Astrocyte of the spinal cord (primary cell): Measurements from ENCODE around the gene MTURN.

Experiments
- DNase-seq: peaks from one replicate; pipeline ENCODE4 v3.0.0; 2011; ENCODE audit warnings: low read depth, low spot score
- H3K4me3 ChIP-seq: 2 replicates; pipeline ENCODE4 v1.5.1; 2011; ENCODE audit warnings: low read depth, mild to moderate bottlenecking, low read length, moderate library complexity
- in situ Hi-C: cut with HindIII; loops from 2 replicates; pipeline ENCODE4 v1.10.0; 2017; ENCODE audit warnings: low sequenced_read_pairs
- TF ChIP-seq, protein P1 (sequence below): IDR thresholded peaks from 2 replicates; pipeline ENCODE4 v1.5.1; 2012; ENCODE audit warnings: low read depth, mild to moderate bottlenecking, low read length, inconsistent platforms

MTURN gene

DNA sequence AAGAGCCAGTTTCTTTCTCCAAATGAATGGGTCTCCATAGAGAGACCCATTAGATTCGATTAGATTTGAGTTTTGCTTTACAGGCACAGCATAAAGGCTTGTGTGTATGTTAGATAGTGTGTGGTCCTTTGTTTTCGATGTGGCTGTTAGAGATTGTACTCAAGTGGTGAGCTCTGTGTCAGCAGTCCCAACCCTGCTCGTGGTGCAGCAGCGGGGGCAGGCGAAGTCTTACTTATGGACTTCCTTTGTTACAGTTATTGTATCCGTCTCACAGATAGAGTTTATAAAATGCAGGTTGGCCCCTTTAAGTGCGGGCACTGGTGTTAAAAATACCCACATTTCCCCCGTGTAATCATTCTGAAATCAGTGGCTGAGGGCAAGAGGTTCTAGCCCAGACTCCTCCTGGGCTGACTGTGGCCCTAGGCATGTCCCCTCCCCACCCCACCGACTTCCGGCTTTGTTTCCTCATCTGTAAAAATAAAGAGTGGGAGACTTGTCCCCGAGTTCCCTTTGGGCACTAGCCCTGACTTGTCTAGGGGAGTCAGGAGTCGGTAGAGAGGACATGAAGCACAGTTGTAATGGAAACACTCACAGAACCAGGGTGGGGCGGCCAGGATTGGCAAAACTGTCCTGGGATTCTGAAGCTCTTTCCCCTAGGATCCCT lies 28.6 kb downstream of the MTURN start:
- DNase-seq, result no peak
- in situ Hi-C loops, result no loop called here
- TF ChIP-seq, protein P1, sequence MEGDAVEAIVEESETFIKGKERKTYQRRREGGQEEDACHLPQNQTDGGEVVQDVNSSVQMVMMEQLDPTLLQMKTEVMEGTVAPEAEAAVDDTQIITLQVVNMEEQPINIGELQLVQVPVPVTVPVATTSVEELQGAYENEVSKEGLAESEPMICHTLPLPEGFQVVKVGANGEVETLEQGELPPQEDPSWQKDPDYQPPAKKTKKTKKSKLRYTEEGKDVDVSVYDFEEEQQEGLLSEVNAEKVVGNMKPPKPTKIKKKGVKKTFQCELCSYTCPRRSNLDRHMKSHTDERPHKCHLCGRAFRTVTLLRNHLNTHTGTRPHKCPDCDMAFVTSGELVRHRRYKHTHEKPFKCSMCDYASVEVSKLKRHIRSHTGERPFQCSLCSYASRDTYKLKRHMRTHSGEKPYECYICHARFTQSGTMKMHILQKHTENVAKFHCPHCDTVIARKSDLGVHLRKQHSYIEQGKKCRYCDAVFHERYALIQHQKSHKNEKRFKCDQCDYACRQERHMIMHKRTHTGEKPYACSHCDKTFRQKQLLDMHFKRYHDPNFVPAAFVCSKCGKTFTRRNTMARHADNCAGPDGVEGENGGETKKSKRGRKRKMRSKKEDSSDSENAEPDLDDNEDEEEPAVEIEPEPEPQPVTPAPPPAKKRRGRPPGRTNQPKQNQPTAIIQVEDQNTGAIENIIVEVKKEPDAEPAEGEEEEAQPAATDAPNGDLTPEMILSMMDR, result no peak
- no peak overlapping the region for H3K4me3 ChIP-seq

DNA sequence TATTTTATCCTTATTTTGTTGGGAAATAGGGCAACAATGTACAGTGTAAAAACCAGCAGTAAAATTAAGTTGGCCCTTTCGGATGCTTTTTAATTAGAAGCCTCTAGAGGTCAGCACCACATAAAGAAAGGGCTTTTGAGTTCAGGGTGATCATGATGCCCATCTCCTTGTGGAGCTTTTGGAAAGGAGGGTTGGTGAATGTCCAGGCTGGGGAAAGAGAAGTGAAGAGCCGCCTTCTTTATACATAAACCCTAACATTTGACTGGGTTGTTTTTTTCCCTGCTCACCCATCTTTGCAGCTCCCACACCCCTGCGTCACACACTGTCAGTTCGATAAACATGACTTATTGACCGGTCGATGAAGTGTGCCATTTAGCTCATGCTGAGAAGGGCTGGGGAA lies 29.8 kb downstream of the MTURN start:
- TF ChIP-seq, protein P1, result peak; percentile 55
- no peak overlapping the region for H3K4me3 ChIP-seq
- in situ Hi-C loops, result no loop called here
- peak; percentile 65 for DNase-seq

DNA sequence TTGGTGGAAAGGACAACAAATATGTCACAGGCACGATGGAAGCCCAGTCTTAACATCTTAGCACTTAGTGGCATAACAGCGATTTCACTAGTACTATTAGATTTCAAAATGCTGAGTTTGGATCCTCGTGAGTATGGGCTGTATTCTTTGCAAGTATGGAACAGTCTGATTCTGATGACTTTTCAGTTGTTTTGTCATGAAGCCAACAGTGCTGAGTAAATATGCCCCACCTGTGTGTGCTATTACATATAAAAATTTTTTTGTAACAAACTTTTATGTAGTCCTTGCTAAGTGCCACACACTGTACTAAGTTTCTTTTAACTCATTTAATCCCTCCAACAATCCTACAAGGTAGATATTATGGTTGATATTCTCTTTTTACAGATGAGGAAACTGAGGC lies 30.8 kb downstream of the MTURN start:
- TF ChIP-seq, protein P1, result no peak
- H3K4me3 ChIP-seq, result no peak overlapping the region
- no peak for DNase-seq
- in situ Hi-C loops, result no loop called here

DNA sequence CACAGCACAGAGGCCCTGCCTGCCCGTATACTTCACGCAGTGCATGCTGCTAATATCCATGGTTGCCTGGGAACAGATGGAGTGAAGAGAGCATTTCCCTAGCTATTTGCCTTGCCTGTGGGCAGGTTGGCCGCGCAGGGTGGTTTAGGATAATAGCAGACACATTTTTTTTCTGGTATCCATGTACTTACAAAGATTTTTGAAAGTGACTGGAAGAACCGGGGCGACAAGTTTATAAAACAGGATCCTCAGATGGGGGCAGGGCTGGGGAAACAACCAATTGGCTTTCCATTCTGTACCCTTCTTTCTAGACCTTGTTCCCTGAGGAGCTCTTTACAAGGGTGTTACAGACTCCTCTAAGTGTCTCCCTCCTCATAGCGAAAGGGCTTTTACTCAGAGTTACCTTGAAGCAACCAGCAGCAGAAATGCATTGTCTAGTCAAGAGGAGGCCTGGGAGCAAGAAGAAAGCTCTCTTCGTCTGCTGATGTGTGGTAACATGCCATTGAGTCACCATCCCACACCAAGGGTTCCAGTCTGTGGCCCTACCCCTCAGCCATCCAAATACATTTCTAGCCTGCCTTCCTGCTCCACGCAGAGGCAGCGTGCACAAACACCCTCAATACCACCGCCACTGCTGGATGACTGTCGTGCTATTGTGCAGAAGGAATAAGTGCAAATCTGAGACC lies 31.5 kb downstream of the MTURN start:
- TF ChIP-seq, protein P1, result no peak
- H3K4me3 ChIP-seq, result no peak overlapping the region
- no peak for DNase-seq
- in situ Hi-C loops, result no loop called here

DNA sequence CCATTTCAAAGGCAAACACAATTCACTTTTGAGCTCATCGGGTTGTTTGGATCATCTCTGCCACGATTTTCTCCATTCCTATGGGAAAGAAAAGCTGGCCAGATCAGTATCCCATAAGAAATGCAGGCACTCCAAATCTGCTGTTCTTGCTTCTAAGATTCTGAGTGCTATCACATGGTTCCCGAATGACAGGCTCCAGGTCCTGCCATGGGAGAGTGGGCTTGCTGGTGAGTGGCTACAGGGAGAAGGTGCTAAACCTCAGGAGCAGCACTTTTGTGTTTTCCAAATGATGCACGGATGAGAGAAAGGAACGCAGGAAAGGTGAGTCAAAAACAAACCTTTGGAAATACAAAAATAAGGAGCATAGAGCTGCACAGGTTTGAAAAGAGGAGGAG lies 32.1 kb downstream of the MTURN start:
- in situ Hi-C loops, result no loop called here
- no peak overlapping the region for H3K4me3 ChIP-seq
- no peak for DNase-seq
- TF ChIP-seq, protein P1, result no peak

DNA sequence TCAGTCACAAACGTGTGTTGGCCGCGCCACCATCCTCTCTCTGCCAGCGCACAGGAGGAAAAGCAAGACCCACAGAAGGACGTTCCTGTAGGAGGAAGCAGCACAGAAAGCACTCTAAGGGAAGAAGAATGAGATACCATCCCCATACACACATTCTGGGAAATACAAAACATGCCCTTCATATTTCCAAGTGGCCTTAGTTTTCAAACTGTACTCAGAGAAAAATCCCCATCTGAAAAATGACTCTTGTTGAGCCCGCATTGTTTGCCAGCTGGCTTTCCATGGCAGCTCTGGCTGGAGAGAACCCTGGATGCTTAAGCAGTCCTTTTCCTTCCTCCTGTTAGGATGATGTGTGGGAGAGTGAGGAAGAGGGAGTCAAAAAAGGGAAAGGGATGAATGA lies 33.1 kb downstream of the MTURN start:
- in situ Hi-C loops, result no loop called here
- no peak for DNase-seq
- no peak overlapping the region for H3K4me3 ChIP-seq
- TF ChIP-seq, protein P1, result no peak
